Right ventricle myocardium inferior (tissue), 1 donor: Measurements from ENCODE around the gene LYZL6. TPM values are rescaled to one million over a fixed set of nuclear protein-coding genes. Genes with fewer than 3 reads are reported as not detected.

Experiments used
- ATAC-seq: fragments of 200-7000 bp; cut with Tn5 transposase; one replicate; pipeline ENCODE4 v1.9.1; 2020; ENCODE audit warnings: mild to moderate bottlenecking, moderate library complexity
- DNase-seq: peaks from one replicate; pipeline ENCODE4 v3.0.0; 2021; ENCODE audit errors: missing footprints
- intact Hi-C: fragments of 100-400 bp; cut with DNase I; formaldehyde crosslinking; loops from one replicate; pipeline ENCODE4 v1.11.0; 2022
- long read RNA-seq: library from polyadenylated mRNA; unstranded; transcript quantifications from one replicate; pipeline ENCODE4 v2.0.0, GENCODE V29; 2021
- total RNA-seq: library from RNA; stranded (reverse); fragmentation: NEBNext Ultra II Directional; extraction: Animal tissue kit (Norgen Biotek cat#: 25700); gene quantifications from one replicate; pipeline ENCODE4 v1.2.1, GENCODE V29; 2021
- donor health status: DM: no; HTN: yes; CAD: no; lungs with severe emphysema.

The LYZL6 gene, protein sequence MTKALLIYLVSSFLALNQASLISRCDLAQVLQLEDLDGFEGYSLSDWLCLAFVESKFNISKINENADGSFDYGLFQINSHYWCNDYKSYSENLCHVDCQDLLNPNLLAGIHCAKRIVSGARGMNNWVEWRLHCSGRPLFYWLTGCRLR
- not detected for total RNA-seq
- long read RNA-seq: 0 reads

DNA sequence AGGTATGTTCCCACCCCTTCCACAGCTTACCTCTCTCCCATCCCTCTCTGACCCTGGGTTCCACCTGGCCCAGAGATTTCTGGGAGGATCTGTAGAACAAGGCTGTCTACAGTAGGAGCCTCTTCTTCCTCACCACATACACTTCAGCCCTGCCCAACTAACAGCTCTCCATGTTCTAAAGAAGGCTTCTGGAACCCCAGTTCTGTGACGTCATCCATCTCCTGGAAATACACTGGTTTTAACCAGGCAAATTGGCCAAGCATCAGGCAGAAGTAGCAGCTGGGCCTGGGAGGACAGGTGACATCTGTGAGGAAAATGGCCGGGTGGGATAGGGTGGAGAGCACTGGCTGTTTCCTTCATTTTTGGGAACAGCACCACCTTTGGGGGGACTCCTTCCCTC lies at the start of gene LYZL6:
Gene LYZL6 (minus strand): TSS at position 177 of the 400 bp plus-strand sequence. CDS start 4,357 bp downstream, outside the sequence.
- intact Hi-C loops: no loop called here
- no peak for DNase-seq
- ATAC-seq: no peak

DNA sequence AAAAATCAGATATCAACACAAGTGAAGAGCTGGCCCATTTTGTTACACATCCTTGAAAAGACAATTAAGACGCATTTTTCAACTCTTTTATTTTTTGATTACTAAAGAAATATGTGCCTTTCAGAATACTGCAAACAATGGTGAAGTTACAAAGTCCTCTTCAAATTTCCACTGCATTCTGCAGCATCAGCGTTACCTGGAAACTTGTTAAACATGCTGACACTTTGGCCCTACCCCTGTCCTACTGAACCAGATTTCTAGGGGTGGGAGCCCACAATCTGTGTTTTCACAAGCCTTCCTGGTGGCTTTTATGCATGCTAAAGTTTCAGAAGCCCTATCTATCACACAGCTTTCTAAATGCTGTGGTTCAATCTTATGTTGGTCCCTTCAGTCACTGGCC lies 47.6 kb upstream of the LYZL6 start:
- intact Hi-C loops: no loop called here
- DNase-seq: no peak
- ATAC-seq: no peak

DNA sequence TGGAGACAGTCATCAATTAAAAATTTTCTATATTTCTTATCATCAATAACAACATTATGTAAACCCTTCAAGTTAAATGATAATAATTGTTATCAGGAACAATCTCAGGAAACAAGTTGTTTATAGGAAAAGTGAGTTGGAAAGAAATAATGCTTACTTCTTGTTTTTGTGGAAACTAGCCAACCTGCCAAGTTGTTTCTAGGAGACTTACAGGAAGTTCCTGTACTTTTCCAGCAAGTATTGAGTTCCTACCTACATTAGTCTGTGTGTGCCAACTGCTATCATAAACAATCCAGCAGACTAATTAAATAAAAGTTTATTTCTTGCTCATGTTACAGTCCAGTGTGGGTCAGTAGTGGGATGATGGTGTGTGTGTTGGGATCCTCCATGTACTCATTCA lies 44.7 kb upstream of the LYZL6 start:
- DNase-seq: no peak
- intact Hi-C loops: no loop called here
- ATAC-seq: no peak

DNA sequence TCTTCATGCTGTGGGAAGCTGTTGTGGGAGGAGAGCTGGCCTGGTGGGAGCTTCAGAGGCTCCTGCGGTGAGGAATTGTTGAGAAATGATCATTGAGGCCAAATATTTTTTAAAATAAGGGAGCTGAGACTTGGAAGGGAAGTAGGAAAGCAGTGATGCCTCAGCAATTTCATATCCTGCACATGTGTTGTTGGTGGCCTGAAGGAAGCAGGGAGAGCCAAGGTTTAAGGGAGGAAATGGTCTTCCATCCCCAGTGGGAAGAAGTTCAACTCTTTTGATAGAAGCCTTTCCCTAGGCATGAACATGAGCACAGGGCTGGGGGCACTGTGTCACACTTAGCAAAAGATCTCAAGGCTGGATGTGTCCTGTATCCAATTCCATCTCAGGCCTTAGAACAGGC lies 43.1 kb upstream of the LYZL6 start, which contains the start of gene CCL14:
Gene CCL14 (minus strand): TSS at position 87 of the 400 bp plus-strand sequence. CDS start 80 bp downstream, at position 7.
- no peak for DNase-seq
- intact Hi-C loops: no loop called here
- ATAC-seq: no peak

DNA sequence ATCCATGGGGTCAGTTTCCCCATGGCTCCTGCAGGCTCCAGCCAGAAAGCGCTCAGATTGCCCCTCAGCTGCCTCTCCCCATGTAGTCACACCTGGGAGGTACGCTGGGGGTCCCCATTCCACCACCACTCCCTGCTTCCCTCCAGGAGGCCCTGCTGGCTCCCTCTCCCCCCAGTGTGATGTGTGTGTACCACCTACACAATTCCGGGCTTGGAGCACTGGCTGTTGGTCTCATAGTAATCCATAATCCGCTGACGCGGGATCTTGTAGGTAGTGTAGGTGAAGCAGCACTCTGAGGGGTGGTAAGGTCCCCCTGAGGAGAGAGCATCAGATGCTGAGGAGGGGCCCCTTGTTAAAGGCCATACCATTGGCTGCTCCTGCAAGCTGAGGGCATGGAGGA lies 40.6 kb upstream of the LYZL6 start:
- ATAC-seq (no peak), DNase-seq (no peak)
- intact Hi-C loops: no loop called here

DNA sequence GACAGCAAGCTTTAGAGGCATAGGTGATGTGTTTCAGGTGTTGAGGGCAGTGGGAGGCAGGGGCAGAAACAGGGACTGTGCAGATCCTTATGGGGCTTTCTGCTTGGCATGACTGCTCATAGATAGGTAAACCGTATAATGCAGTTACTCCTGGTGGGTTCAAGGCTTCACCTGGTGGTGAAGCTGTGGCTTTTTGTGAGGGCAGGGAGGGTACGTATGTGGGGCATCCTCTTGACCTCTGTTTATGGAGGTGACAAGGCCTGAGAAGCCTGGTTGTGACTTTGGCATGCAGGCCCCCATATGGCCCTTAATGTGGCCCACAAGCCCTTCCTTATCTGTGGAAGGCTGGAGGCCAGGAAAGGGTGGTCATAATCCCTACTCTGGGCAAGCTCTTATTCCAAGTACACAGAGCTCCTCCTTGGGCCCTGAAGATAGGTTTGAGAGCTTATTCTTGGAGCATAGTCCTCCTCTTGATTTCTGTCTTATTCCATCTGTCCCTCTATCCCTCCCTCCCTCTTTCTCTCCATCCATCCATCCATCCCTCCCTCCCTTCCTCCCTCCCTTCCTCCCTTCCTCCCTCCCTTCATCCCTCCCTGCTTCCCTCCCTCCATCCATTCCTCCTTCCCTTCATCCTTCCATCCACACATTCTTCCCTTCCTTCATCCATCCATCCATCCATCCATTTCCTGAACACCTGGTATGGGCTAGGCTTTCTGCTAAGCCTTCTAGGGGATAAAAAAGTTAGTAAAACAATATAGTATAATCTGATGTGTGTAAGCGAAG lies 39.1 kb upstream of the LYZL6 start:
- no peak for DNase-seq
- intact Hi-C loops: no loop called here
- ATAC-seq: no peak

DNA sequence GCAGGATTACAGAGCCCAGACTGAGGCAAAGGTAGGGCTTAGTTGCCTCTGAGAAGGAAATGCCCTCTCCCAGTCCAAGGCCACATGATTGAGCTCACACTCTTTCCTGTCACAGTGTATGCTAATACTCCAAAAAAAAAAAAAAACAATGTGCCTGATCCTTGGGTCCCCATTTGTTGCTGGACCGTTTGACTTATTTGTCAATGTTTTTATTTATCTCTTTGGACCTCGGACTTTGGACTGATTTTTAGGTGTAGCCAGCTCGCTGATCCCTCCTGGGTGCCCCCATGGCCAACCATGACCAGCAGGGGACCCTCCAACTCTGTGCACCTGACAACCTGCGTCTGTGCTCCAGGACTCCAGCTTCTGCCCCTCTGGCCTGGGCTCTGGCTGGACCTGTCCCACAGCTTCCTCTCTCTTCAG lies 38.4 kb upstream of the LYZL6 start:
- DNase-seq (no peak), ATAC-seq (no peak)
- intact Hi-C loops: no loop called here

DNA sequence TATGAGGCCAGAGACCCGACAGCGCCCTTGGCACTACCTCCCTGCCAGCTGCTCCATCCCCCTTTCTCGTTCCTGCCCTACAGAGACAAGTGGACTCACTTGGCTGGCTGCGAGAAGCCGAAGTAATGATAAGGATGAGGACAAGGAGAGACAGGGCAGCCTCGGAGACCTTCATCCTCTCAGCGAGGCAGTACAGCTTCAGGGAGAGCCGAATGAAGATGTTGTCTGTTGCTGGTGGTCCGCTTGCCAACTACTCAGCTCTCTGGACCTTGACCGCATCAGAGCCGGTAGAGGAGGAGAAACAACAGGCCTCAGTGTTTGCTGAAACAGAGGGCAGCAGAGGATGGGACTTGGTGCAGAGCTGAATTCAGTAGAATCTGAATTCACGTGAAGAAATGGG lies 37.7 kb upstream of the LYZL6 start, which contains the start of gene CCL16:
Gene CCL16 (minus strand): TSS at position 252 of the 400 bp plus-strand sequence. CDS start 77 bp downstream, at position 175.
- intact Hi-C loops: no loop called here
- no peak for ATAC-seq

DNA sequence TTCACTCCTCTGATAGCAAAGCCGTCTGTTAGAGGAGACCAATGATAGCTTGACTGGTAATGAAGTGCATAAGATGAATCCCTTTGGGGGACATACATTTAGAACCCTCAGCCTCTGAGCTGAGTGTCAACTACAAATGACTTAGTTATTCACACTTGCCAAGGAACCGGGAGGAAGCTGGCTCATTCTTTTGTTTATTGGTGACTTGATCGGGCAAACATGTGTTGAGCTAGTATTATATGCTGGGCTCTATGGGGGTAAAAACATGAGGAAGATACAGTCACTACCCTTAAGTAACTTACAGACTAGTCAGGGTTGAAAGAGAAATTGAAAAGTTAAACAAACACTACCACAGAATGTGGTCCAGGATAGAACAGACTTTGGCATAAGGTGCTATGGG lies 34.8 kb upstream of the LYZL6 start:
- DNase-seq: no peak
- intact Hi-C loops: loop anchor here (10.0 kb wide), 1 partner anchor 166 kb away; no protein-coding TSS in a partner anchor
- no peak for ATAC-seq

More for the DNA sequence above, 37.7 kb upstream of the LYZL6 start, which contains the start of gene CCL16:
- no peak for DNase-seq

DNA sequence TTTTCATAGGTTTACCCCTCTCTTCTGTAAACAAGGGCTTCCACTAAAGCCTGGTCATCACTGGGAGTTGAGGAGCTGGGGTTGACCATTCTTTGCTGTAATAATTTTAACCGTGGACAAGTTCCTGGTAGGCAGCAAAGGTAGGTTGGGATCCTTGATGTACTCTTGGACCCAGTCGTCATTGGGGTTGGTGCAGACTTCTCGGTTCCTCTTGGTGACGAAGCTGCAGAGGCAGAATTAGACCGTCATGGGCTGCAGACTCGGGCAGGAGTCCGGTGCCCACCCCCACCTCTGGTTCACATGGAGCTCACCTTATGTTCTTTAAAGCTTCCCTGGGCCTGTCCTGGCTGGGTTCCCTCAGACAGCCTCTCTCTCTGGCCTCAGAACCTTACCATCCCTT lies 34.0 kb upstream of the LYZL6 start:
- intact Hi-C loops: loop anchor here (10.0 kb wide), 1 partner anchor 167 kb away; no protein-coding TSS in a partner anchor
- ATAC-seq: no peak
- no peak for DNase-seq

DNA sequence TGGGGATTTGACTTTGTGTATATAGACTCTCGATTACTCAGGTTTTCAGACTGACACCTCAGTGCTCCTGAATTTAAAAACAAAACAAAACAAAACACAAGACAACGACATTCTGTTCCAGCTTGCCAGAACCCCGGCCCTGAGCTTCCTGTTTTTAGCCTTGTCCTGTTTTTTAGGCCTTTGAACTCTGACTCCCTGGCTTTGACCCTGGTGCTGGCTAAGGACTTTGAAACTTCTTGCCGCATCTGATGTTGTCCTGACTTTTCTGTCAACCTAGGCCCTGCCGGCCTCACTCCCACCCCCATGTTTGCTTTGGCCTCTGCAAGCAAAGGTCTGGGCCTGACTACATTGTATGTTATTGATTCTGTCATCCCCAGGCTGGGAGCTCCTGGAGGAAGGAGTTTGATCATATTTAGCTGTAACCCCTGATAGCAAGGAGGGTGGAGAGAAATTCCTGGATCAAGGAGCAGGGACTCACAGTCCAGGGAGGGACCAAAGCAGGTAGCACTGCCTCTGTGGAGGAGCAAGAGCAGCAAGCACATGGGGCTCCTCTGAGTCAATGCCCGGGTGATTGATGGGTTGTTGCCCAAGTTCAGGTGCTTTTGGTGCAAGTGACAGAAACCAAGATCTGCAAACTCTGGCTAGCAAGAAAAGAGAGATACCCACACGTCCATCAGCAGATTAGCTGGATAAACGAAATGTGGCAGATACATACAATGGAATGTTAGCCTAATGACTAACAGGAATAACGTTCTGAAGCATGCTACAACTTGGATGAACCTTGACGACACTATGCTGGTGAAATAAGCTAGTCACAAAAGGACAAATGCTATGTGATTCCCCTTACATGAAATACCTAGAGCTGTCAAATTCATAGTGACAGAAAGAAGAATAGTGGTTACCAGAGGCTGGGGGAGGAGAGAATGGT lies 30.1 kb upstream of the LYZL6 start:
- ATAC-seq: no peak
- intact Hi-C loops: loop anchor here (5.0 to 10.0 kb wide), 2 partner anchors 99 to 171 kb away; no protein-coding TSS in a partner anchor
- DNase-seq: no peak

DNA sequence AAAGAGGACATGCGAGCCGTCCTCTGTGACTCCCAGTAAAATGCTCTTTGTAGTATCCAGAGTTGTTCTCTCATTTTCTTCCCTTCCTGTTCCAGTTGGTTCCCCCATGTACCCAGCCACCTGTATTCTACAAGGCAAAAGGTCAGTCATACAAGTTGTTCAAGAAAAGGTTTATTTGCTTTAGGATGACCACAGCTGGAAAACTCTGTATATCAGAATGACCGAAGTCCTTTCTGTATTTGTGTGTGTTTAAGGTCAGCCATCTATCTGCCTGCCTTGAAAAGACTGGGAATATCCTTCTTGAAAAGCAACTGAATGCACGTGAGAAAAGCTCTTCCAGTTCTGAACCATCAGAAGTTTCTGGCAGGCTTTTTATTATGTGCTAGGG lies 29.4 kb upstream of the LYZL6 start:
- intact Hi-C loops: loop anchor here (5.0 to 10.0 kb wide), 2 partner anchors 99 to 172 kb away; no protein-coding TSS in a partner anchor
- no peak for DNase-seq
- no peak for ATAC-seq

DNA sequence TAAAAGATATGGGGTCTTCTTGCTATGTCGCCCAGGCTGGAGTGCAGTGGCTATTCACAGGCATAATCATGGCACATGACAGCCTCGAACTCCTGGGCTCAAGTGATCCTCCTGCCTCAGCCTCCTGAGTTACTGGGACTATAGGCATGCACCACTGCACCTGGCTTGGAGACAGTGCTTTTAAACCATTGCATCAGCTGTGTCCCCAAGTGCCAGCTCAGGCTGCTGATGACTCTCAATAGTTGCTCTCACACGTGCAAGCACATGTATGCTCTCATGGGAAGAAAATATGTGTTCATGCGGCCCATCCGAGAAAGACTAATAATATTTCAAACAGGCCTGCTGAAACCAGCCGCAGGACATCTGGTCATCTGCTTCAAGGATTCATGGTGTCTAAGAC lies 29.0 kb upstream of the LYZL6 start:
- intact Hi-C loops: loop anchor here (5.0 to 10.0 kb wide), 2 partner anchors 100 to 172 kb away; no protein-coding TSS in a partner anchor
- ATAC-seq (no peak), DNase-seq (no peak)

DNA sequence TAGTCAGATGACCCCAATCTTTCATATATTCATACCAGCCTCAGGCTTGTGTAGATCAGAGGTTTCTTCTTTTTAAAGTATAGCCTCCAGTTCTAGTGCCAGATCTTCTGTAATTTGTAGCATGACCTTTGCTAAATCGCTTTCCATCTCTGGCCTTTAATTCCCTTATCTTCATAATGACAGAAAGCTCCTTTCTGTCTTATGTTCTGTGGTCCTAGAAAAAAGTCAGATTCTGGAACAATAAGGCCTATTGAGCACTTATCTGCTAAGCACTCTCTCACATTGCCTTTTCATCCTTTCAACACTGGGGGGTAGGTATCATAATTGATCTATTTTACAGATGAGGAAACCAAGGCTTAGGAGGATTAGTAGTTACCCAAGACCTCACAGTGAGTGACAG lies 28.6 kb upstream of the LYZL6 start:
- ATAC-seq (no peak), DNase-seq (no peak)
- intact Hi-C loops: loop anchor here (5.0 to 10.0 kb wide), 2 partner anchors 100 to 173 kb away; no protein-coding TSS in a partner anchor

DNA sequence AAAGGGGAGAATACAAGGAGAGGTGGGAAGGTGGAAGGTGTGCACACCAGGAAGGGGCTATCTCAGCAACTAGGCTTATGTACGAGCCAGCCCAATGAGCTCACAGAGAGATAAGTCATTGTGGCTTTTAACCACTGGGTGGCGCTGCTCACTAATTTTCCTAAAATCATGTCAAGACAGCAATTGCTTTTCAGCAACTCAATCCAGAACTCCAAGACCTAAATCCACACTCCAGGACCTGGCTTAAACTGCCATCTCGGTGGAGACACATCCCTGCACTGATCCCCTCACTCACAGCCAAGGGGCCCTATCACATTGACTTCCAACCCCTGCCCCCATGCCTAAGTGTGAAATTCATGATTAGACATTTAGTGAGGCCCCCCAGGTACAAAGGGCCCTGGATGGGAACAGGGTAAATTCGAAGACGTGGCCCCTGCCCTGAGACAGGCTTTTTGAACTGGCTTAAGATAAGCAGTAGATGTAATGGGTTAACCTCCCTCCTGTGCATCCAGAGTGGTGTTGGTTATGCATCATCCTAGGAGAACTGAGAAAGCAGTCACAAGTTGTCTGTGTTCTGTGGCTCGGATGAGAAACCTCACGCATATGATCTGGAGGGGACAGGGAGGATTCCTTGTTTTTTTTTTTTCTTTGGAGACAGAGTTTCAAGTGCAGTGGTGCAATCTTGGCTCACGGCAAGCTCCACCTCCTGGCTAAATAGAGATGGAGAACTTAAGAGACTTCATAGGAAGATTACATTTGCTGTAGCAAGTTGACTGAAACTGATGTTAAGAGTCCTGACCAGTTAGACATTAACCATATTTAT lies 26.3 kb upstream of the LYZL6 start:
- peak; percentile 70 for ATAC-seq
- DNase-seq: no peak
- intact Hi-C loops: loop anchor here (2.0 to 10.0 kb wide), 3 partner anchors 103 to 513 kb away; no protein-coding TSS in a partner anchor

DNA sequence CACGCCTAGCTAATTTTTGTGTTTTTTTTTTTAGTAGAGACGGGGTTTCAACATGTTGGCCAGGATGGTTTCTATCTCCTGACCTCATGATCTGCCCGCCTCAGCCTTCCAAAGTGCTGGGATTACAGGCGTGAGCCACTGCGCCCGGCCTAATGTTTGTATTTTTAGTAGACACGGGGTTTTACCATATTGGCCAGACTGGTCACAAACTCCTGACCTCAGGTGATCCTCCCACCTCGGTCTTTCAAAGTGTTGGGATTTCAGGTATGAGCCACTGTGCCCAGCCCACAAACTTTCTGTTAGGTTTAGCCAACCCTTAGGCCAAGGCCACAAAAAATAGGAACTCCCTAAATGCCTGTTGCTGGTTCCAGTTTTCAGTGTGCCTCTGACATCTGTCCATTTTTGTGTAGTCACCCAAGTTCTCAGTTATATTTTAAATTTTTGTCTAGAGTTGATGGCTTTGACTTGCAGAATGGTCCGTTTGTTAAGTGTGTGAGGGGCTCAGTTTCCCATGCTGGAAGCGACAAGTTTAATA lies 25.1 kb upstream of the LYZL6 start:
- no peak for ATAC-seq
- intact Hi-C loops: loop anchor here (2.0 kb wide), 1 partner anchor 514 kb away; no protein-coding TSS in a partner anchor

DNA sequence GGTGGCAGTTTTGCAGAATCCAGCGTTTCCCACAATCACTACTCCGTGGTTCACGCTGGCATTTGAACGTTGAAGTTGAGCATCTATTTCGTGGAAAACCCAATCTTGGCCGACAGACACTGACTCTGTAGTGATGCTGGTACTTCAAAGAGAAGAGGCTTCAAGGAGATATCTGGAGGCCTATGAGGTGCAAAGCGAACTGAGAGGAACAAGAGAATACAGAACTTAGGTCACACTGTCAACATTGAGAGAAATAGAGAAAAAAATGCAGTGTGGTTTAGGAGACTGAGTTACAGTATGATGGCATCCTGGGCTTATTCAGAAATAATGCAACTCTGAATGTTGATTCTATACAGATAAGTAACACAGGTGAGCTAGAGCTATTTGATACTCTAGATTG lies 21.8 kb upstream of the LYZL6 start:
- DNase-seq: no peak
- no peak for ATAC-seq
- intact Hi-C loops: no loop called here

More for the DNA sequence above, 25.1 kb upstream of the LYZL6 start:
- no peak for DNase-seq

DNA sequence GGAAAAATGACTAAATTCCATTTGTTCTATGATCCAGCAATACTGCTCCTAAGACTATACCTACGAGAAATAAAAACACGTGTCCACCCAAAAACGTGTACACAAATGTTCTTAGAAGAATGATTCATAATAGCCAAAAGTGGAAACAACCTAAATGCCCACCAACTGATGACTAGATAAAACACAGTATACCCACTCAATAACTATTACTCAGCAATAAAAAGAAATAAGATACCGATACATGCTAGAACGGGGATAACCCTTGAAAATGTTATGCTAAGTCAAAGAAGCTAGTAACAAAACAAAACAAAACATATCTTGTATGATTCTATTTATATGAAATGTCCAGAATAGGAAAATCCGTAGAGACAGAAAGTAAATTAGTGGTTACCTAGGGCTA lies 20.1 kb upstream of the LYZL6 start:
- DNase-seq: no peak
- ATAC-seq: no peak
- intact Hi-C loops: no loop called here
